GM20000 (cell line): ENCODE data around the gene PRKCZ.

Source experiments
- DNase-seq: peaks from one replicate; pipeline ENCODE4 v3.0.0; 2012; ENCODE audit warnings: low spot score
- TF ChIP-seq, protein P1 (sequence below): IDR thresholded peaks from 2 replicates; pipeline ENCODE4 v1.5.1; 2012; ENCODE audit warnings: mild to moderate bottlenecking, control low read depth; ENCODE audit errors: extremely low read depth, missing control alignments

The PRKCZ gene

DNA sequence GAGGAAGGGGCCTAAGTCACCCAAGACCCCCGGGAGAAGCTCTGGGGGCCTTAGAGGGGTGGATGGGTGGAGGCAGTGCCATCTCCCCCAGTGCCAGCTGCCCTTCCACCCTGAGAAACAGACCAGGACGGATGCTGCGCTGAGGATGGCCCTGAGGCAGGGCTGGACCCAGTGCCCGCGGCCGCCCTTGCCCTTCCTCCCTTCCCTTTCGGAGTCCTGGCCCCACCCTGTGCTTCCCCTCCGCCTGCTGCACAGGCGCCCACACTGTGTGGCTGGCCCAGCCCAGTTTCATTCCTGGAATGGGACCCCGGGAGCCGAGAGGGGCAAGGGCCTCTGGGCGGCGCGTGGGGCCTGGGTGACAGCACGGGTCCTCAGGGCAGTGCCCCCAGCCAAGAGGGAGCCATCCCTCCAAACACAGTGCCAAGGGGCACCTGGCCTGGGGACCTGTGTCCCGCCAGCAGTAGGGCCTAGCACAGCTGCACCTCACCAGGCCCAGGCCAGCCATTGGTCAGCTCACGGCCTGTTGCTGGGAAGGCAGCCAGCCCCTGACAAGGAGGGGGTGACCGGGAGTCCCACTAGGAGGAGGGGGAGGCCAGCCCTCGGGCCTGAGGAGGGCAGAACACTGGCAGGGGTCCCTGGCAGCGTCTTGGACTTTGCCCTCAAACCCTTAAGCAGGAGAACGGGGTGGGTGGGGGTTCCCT is 164.5 kb downstream of the PRKCZ start:
- TF ChIP-seq, protein P1, sequence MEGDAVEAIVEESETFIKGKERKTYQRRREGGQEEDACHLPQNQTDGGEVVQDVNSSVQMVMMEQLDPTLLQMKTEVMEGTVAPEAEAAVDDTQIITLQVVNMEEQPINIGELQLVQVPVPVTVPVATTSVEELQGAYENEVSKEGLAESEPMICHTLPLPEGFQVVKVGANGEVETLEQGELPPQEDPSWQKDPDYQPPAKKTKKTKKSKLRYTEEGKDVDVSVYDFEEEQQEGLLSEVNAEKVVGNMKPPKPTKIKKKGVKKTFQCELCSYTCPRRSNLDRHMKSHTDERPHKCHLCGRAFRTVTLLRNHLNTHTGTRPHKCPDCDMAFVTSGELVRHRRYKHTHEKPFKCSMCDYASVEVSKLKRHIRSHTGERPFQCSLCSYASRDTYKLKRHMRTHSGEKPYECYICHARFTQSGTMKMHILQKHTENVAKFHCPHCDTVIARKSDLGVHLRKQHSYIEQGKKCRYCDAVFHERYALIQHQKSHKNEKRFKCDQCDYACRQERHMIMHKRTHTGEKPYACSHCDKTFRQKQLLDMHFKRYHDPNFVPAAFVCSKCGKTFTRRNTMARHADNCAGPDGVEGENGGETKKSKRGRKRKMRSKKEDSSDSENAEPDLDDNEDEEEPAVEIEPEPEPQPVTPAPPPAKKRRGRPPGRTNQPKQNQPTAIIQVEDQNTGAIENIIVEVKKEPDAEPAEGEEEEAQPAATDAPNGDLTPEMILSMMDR = no peak
- no peak for DNase-seq

DNA sequence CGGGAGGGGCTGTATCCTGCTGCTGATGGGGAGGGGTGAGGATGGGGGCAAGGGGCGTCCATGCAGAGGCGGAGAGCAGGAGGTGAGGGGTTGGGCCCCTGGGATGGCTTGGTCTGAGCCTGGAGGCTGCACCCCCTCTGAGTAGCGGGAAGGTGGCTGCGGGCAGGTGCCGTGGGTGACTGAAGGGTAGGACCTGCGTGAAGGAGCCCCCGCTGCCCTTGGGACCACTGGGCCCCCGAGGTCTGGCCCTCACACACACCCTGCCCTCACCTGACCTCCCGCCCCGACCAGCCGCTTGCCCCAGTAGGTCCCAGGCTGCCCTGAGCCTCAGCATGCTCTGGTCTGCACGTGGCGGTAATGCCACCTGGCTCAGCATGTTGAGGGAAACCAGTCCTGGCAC is 165.1 kb downstream of the PRKCZ start:
- DNase-seq = no peak
- TF ChIP-seq, protein P1 = no peak

DNA sequence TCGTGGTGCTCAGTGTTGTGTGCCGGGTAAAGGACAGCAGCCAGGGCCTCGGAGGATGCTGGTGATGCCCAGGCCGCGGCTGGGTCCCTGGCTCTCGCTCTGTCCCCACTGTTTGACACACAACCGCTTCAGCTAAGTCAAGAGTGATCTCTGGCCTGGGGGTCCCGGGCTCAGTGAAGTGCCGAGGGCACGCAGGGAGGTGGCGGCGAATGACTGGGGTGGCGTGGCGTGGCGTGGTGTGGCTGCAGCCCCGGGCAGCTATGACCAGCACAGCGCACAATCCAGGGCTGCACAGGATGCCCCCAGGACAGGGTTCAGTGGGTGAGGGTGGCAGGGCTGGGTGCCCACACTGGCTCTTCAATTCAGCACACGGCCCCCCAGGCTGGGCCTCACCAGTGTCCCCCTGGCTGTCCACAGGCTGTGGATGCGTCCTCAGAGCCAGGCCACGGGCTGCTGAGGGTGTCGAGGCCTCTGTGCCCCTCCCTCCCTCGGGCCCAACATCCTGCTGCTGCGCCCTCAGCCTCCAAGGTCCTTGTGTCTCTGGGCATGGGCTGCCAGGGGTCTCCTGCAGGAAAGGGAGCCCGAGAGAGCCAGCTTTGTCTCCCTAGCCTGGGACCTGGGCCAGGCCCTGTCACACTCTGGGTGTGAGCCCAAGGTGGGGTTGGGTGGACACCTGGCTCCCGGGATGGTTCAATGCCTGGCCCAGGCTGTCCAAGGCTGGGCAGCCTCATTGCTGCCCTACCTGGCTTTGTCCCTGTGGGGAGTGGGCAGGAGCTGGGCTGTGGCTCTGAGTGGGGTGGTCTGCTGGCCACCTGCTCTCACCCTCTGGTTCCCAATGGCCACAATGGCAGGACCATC is 165.9 kb downstream of the PRKCZ start:
- DNase-seq = no peak
- TF ChIP-seq, protein P1 = no peak

DNA sequence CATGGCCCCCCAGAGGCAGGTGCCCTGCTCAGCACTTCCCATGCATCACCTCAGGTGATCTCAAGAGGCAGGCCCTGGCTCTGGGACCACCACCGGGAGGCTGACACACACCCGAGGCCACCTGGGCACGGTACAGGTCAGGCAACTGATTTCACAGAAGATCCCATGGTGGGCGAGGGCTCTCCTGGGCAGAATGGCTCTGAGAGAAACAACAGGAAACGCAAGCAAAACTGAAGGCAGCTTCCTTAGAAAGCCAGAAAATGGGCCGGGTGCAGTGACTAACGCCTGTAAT is 166.5 kb downstream of the PRKCZ start:
- DNase-seq = no peak
- TF ChIP-seq, protein P1 = no peak

DNA sequence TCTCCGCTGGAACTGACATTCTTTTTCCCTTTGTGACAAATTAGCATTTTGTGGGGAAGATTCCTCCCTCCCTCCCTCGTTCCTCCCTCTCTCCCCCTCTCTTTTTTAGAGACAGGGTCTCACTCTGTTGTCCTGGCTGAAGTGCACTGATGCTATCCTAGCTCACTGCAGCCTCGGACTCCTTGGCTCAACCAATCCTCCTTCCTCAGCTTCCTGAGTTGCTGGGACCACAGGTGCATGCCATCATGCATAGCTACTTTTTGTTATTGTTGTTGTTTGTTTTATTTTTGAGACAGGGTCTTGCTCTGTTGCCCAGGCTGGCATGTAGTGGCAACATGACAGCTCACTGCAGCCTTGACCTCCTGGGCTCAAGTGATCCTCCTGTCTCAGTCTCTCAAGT is 171.1 kb downstream of the PRKCZ start:
- no peak for DNase-seq

DNA sequence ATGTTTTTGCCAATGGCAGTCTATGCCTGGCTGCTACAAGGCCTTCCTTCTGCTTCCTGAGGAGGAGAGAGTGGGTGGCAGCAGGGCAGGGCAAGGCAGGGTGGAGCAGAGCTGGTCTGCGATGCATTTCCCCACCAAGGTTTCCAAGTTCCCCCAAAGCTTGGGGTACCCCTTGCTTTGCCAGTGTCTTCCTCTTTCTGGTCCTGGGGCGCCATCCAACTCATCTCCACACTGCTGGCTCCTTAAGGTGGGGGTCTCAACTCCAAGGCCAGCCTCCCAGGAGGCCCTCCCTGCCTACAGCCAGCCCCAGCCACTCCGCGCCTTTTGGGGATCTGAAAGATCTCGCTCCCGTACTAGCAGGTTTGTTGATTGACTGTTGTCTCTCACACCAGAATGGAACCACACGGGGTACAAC is 174.0 kb downstream of the PRKCZ start:
- no peak for DNase-seq
- TF ChIP-seq, protein P1 = no peak

More for the DNA sequence above, 171.1 kb downstream of the PRKCZ start:
- TF ChIP-seq, protein P1 = no peak
